MCF 10A (cell line): ENCODE data around the gene ATP2A2. TPM values are rescaled to one million over a fixed set of nuclear protein-coding genes. Genes with fewer than 3 reads are reported as not detected.

ENCODE experiments used
- BruUV-seq: library from RNA; stranded (reverse); fragments of 400-500 nt; replicated peaks from 2 replicates; lab custom pipeline; 2021; lab: Mats Ljungman, UMichigan
- CTCF ChIA-PET: fragments of 300-600 bp; sonication (Branson Sonifier 250); formaldehyde crosslinking; extraction: SDS; loops from one replicate; lab custom pipeline; 2021; ENCODE audit warnings: antibody characterized with exemption, inconsistent platforms; lab: Yijun Ruan, JAX
- POLR2A ChIA-PET: fragments of 300-600, 350-650 bp; sonication (Branson Sonifier 250); formaldehyde crosslinking; extraction: SDS; loops from one replicate; lab custom pipeline; 2020; ENCODE audit warnings: antibody characterized with exemption, inconsistent platforms; lab: Yijun Ruan, JAX
- DNase-seq: peaks from one replicate; pipeline ENCODE4 v3.0.0-alpha.2; 2018; ENCODE audit not compliant: unreplicated experiment
- H3K27ac Mint-ChIP-seq: one replicate; pipeline ENCODE4 v1.8.0; 2022; ENCODE audit warnings: mild to moderate bottlenecking, low read depth, mixed read lengths; ENCODE audit not compliant: unreplicated experiment
- H3K27me3 Mint-ChIP-seq: one replicate; pipeline ENCODE4 v1.8.0; 2022; ENCODE audit warnings: mixed read lengths; ENCODE audit not compliant: insufficient read depth, unreplicated experiment
- H3K36me3 Mint-ChIP-seq: one replicate; pipeline ENCODE4 v1.8.0; 2022; ENCODE audit warnings: mild to moderate bottlenecking, moderate library complexity, mixed read lengths; ENCODE audit not compliant: insufficient read depth, unreplicated experiment
- H3K4me1 Mint-ChIP-seq: one replicate; pipeline ENCODE4 v1.8.0; 2022; ENCODE audit warnings: mixed read lengths; ENCODE audit not compliant: insufficient read depth, unreplicated experiment
- H3K4me3 Mint-ChIP-seq: one replicate; pipeline ENCODE4 v1.8.0; 2022; ENCODE audit warnings: mild to moderate bottlenecking, moderate library complexity, mixed read lengths; ENCODE audit not compliant: unreplicated experiment
- H3K9me3 Mint-ChIP-seq: one replicate; pipeline ENCODE4 v1.8.0; 2022; ENCODE audit warnings: mixed read lengths; ENCODE audit not compliant: unreplicated experiment
- CTCF ChIP-seq: fragments of 200-600 bp; IDR thresholded peaks from one replicate; pipeline ENCODE4 v1.8.0; 2022; ENCODE audit warnings: antibody characterized with exemption, mild to moderate bottlenecking; ENCODE audit not compliant: unreplicated experiment
- intact Hi-C: fragments of 100-400 bp; cut with micrococcal nuclease; formaldehyde crosslinking; loops from 2 replicates; pipeline ENCODE4 v1.14.1; 2022
- total RNA-seq: library from RNA; stranded (reverse); gene quantifications from 2 replicates; pipeline ENCODE4 v1.2.3, GENCODE V29; 2022

The ATP2A2 gene
- total RNA-seq, 1 experiment from 2014 or later: 272 TPM

GRCh38 chr12:110361216-110361615, 80.2 kb downstream of the ATP2A2 start:
- TF ChIP-seq CTCF: no peak
- no peaks in the 10 kb centered on the region for H3K27me3 Mint-ChIP-seq
- no peaks in the 10 kb centered on the region for H3K9me3 Mint-ChIP-seq
- DNase-seq: no peak
- no peaks in the 10 kb centered on the region for H3K4me1 Mint-ChIP-seq
- BruUV-seq: no TSS peak
- ChIA-PET POLR2A (interaction anchor here (0.6 kb wide), 1 partner anchor 32 kb away, joined by 3 read pairs; no protein-coding TSS in a partner anchor), CTCF (interaction anchor here (1.4 kb wide), 1 partner anchor 10 kb away, joined by 3 read pairs; no protein-coding TSS in a partner anchor)
- no peak overlapping the region for H3K27ac Mint-ChIP-seq
- no peak overlapping the region for H3K4me3 Mint-ChIP-seq
- H3K36me3 Mint-ChIP-seq: no peaks in the 10 kb centered on the region
- intact Hi-C loops: loop anchor here (5.0 kb wide), 1 partner anchor 241 kb away; no protein-coding TSS in a partner anchor

- H3K4me3 Mint-ChIP-seq: no peak overlapping the region
- ChIA-PET POLR2A (interaction anchor here (0.6 to 1.1 kb wide), 4 partner anchors 14 to 206 kb away, joined by 3 to 5 read pairs (median 3); no protein-coding TSS in a partner anchor), CTCF (interaction anchor here (0.6 to 1.3 kb wide), 3 partner anchors 13 to 240 kb away, joined by 3 read pairs; no protein-coding TSS in a partner anchor)
- BruUV-seq: no TSS peak
- TF ChIP-seq CTCF: no peak
- no peaks in the 10 kb centered on the region for H3K4me1 Mint-ChIP-seq
- H3K27me3 Mint-ChIP-seq: no peaks in the 10 kb centered on the region
- no peak for DNase-seq
- H3K27ac Mint-ChIP-seq: no peak overlapping the region
- no peaks in the 10 kb centered on the region for H3K9me3 Mint-ChIP-seq
- H3K36me3 Mint-ChIP-seq: no peaks in the 10 kb centered on the region
- intact Hi-C loops: no loop called here
These were observed 84.7 kb downstream of the ATP2A2 start for GRCh38 chr12:110365489-110366320.

- no peaks in the 10 kb centered on the region for H3K27me3 Mint-ChIP-seq
- no peak overlapping the region for H3K27ac Mint-ChIP-seq
- no peaks in the 10 kb centered on the region for H3K9me3 Mint-ChIP-seq
- ChIA-PET POLR2A (interaction anchor here (0.6 to 1.6 kb wide), 3 partner anchors 9 to 61 kb away, joined by 3 to 8 read pairs (median 5); no protein-coding TSS in a partner anchor), CTCF (interaction anchor here (1.2 to 1.3 kb wide), 2 partner anchors 9 to 14 kb away, joined by 3 read pairs; no protein-coding TSS in a partner anchor)
- BruUV-seq: no TSS peak
- H3K4me3 Mint-ChIP-seq: no peak overlapping the region
- intact Hi-C loops: no loop called here
- H3K36me3 Mint-ChIP-seq: no peaks in the 10 kb centered on the region
- TF ChIP-seq CTCF: no peak
- H3K4me1 Mint-ChIP-seq: no peaks in the 10 kb centered on the region
- DNase-seq: no peak
These were observed 85.5 kb downstream of the ATP2A2 start for GRCh38 chr12:110366321-110367142.
